NCI-H2196 (cell line): ENCODE data around the gene COG7.
A peak's percentile ranks its signal among the peaks of the same experiment; 100 is the strongest.
"Not testable (repeated sequence)": the region's sequence is repeated elsewhere in the genome, so short reads cannot be mapped to it uniquely, and the experiment has no call there.

ENCODE experiments used
- DNase-seq: peaks from one replicate; lab custom pipeline; 2025; ENCODE audit not compliant: unreplicated experiment; lab: John Stamatoyannopoulos, UW

Gene COG7

GRCh38 chr16:23388786-23389185 is 64.2 kb downstream of the COG7 start:
- no peak for DNase-seq

GRCh38 chr16:23387666-23388065 is 65.3 kb downstream of the COG7 start:
- DNase-seq, result no peak

- no peak for DNase-seq
Measured at GRCh38 chr16:23385441-23385840, 67.5 kb downstream of the COG7 start.

- DNase-seq, result no peak
Measured at GRCh38 chr16:23384878-23385277, 68.1 kb downstream of the COG7 start.

GRCh38 chr16:23383881-23384280 is 69.1 kb downstream of the COG7 start:
- no peak for DNase-seq

GRCh38 chr16:23382279-23382678 is 70.7 kb downstream of the COG7 start:
- DNase-seq, result peak; percentile 40

GRCh38 chr16:23381702-23382101 is 71.3 kb downstream of the COG7 start:
- DNase-seq, result not testable (repeated sequence)

- no peak for DNase-seq
Measured at GRCh38 chr16:23380501-23380951, 72.5 kb downstream of the COG7 start.

- no peak for DNase-seq
Measured at GRCh38 chr16:23379707-23380106, 73.3 kb downstream of the COG7 start.

- no peak for DNase-seq
Measured at GRCh38 chr16:23378921-23379320, 74.1 kb downstream of the COG7 start.

- DNase-seq, result no peak
Measured at GRCh38 chr16:23378256-23378655, 74.7 kb downstream of the COG7 start.

GRCh38 chr16:23377071-23377931 is 75.7 kb downstream of the COG7 start:
- no peak for DNase-seq

- no peak for DNase-seq
Measured at GRCh38 chr16:23375643-23376042, 77.3 kb downstream of the COG7 start.

GRCh38 chr16:23374721-23375510 is 78.1 kb downstream of the COG7 start:
- no peak for DNase-seq

- DNase-seq, result no peak
Measured at GRCh38 chr16:23373436-23374219, 79.4 kb downstream of the COG7 start.

GRCh38 chr16:23371368-23371767 is 81.6 kb downstream of the COG7 start:
- no peak for DNase-seq

- DNase-seq, result no peak
Measured at GRCh38 chr16:23369416-23369815, 83.6 kb downstream of the COG7 start.

GRCh38 chr16:23368469-23368868 is 84.5 kb downstream of the COG7 start:
- DNase-seq, result no peak

GRCh38 chr16:23367988-23368387 is 85.0 kb downstream of the COG7 start:
- DNase-seq, result no peak

- DNase-seq, result no peak
Measured at GRCh38 chr16:23367564-23367963, 85.4 kb downstream of the COG7 start.

- DNase-seq, result not testable (repeated sequence)
Measured at GRCh38 chr16:23366341-23366740, 86.6 kb downstream of the COG7 start.
